ENCODE measurements around the gene FBRSL1. TPM values are rescaled to one million over a fixed set of nuclear protein-coding genes. Genes with fewer than 3 reads are reported as not detected.
"Not testable (repeated sequence)": the region's sequence is repeated elsewhere in the genome, so short reads cannot be mapped to it uniquely, and the experiment has no call there.

FBRSL1 gene
- total RNA-seq, 1 donor, result 23.7 TPM

GRCh38 chr12:132469423-132469822 lies 20.5 kb upstream of the FBRSL1 start:
- peak in 2 of 3 donors; percentile 58 to 65 for DNase-seq (ENCODE audit: low read depth in 2 of 3, low spot score in 2 of 3)

GRCh38 chr12:132470397-132470796 lies 19.6 kb upstream of the FBRSL1 start:
- DNase-seq (ENCODE audit: low read depth in 2 of 3, low spot score in 2 of 3), result no peak

DNA sequence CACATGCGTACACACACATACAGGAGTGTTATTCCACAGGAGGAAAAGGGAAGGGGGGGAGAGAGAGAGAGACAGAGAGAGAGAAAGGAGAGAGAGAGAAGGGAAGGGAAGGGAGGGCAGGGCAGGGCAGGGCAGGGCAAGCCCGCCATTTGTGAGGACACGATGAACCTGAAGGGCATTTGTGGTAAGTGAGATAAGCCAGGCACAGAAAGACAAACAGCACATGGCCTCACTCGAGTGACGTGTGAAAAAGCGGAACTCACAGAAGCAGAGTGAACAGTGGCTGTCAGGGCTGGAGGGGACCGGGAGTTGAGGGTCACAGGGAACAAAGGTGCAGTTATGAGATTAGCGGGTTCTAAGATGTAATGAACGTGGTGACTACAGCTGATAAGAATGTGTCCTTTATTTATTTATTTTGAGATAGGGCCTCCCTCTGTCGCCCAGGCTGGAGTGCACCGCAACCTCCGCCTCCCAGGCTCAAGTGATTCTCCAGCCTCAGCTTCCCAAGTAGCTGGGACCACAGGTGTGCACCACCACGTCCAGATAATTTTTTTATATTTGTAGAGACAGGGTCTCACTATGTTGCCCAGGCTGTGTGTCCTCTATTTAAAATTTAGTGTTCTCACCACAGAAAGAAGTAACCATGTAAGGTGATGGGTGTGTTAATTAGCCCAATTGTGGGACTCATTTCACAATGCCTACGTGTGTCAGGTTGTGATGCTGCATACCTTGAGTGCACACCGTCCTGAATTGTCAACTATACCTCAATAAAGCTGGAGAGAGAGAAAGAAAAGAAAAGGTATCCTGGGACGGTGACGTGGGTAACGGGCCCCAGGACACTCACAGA lies 18.7 kb upstream of the FBRSL1 start:
- DNase-seq (ENCODE audit: low read depth in 2 of 3, low spot score in 2 of 3), result peak in 2 of 3 donors; percentile 95 to 99

DNA sequence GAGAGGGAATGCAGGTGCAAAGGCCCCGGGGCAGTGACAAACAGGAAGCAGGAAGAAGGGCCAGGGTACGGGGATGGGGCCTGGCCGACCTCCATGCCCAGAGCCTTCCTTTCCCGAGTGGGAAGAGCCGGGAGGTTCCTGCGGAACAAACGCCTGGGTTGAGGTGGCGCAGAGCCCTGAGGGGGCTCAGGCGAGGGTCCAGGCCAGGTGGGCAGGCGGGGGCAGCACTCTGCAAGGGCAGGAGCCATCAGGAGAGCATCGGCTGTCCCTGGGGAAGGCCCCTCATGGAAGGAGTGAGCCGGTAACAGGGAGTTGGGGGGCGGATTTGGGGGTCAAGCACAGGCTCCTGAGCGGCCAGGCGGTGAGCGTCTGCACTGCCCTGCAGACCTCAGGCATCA lies 18.1 kb upstream of the FBRSL1 start:
- DNase-seq (ENCODE audit: low read depth in 2 of 3, low spot score in 2 of 3), result no peak

DNA sequence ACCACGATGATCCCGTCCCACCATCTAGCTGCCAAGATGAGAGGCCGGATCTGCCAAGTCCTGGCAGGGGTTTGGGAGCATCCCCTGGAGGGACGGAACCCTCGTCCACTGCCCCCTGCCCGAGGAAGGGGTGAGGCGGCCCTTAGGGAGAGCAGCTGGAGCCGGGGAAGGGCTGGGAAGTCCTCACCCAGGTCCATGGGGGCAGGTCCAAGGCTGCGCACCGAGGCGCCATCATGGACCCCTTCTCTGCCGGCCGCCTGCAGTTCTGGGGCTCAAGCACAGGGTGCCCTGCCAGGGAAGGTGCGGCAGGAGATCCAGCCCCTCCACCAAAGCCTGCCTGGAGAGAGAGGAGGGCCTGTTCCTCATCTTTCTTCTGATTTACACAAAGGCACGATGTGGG lies 17.6 kb upstream of the FBRSL1 start:
- no peak for DNase-seq (ENCODE audit: low read depth in 2 of 3, low spot score in 2 of 3)

GRCh38 chr12:132474237-132474741 lies 15.7 kb upstream of the FBRSL1 start:
- no peak for DNase-seq (ENCODE audit: low read depth in 2 of 3, low spot score in 2 of 3)

DNA sequence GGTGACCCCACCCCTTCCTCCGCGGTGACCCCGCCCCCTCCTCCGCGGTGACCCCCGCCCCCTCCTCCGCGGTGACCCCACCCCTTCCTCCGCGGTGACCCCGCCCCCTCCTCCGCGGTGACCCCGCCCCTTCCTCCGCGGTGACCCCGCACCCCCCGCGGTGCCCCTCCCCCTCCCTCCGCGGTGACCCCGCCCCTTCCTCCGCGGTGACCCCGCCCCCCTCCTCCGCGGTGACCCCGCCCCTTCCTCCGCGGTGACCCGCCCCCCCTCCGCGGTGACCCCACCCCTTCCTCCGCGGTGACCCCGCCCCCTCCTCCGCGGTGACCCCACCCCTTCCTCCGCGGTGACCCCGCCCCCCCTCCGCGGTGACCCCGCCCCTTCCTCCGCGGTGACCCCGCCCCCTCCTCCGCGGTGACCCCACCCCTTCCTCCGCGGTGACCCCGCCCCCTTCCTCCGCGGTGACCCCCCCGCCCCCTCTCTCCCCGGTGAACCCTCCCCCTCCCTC lies 15.1 kb upstream of the FBRSL1 start:
- DNase-seq (ENCODE audit: low read depth in 2 of 3, low spot score in 2 of 3), result not testable (repeated sequence)

GRCh38 chr12:132475304-132476037 lies 14.5 kb upstream of the FBRSL1 start:
- peak in 1 of 3 donors; percentile 37 for DNase-seq (ENCODE audit: low read depth in 2 of 3, low spot score in 2 of 3)

DNA sequence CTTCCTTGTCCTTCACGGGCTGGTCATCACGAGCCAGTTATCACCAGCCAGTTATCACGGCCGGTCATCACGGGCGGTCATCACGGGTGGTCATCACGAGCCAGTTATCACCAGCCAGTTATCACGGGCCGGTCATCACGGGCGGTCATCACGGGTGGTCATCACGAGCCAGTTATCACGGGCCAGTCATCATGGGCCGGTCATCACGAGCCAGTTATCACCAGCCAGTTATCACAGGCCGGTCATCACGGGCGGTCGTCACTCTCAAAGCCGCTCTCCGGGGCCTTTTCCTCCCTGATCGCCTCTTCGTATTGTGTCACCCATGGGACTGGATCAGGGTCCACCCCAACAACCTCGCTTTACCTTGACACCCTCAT lies 13.9 kb upstream of the FBRSL1 start:
- DNase-seq (ENCODE audit: low read depth in 2 of 3, low spot score in 2 of 3), result no peak

DNA sequence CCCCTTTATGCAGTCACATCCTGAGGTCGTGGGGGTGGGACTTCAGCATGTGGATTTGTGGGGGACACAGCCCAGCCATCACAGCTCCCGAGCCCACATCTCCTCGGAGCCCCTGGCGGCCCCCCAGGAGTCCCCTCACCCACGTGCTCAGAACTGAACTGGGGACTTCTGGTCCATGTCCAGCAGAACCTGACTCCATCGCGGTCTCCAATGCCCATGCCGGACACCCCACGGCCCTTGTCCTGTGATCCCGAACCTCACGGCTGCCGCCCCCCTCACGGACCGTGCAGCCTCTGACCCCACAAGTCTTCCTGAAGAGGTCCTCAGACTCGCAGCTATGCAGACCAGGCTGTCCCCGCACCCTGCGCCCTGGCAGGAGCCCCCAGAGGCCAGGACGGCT lies 13.5 kb upstream of the FBRSL1 start:
- DNase-seq (ENCODE audit: low read depth in 2 of 3, low spot score in 2 of 3), result no peak

- DNase-seq (ENCODE audit: low read depth in 2 of 3, low spot score in 2 of 3), result peak in 2 of 3 donors; percentile 54 to 75
These were observed 12.8 kb upstream of the FBRSL1 start for GRCh38 chr12:132477017-132477702.

DNA sequence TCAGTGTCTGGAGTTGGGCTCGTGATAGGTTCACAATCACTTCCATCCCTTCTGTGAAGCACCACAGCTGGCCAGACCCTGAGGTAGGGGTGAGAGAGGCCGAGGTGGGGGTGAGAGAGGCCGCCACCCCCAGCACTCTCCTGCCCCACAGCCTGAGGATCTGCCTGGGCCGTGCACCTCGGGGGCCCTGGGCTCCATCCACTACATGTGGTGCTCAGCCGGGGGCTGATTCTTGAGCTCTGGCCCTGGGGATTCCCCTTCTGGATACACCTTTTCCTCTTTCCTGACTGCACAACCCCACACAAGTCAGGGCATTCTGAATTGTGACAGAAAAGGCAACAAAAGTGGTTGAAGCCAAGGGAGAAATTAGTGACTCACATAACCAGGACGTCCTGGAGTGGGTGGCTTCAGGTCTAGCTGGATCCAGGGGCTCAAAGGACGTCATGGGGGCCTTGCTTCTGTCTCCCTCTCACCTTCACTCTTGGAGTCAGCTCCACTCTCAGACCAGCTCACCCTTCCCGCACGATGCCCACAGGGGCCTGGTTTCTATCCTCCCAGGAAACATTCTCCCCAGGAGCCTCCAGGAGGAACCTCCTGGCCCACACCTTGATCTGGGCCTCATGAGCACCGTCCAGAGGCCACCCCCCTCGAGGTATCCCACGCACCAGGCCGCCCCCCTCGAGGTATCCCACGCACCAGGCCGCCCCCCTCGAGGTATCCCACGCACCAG lies 12.1 kb upstream of the FBRSL1 start:
- DNase-seq (ENCODE audit: low read depth in 2 of 3, low spot score in 2 of 3), result no peak

- no peak for DNase-seq (ENCODE audit: low read depth in 2 of 3, low spot score in 2 of 3)
These were observed 11.5 kb upstream of the FBRSL1 start for GRCh38 chr12:132478433-132478803.

- peak in 1 of 3 donors; percentile 23 for DNase-seq (ENCODE audit: low read depth in 2 of 3, low spot score in 2 of 3)
These were observed 11.1 kb upstream of the FBRSL1 start for GRCh38 chr12:132478845-132479244.

- DNase-seq (ENCODE audit: low read depth in 2 of 3, low spot score in 2 of 3), result no peak
These were observed 10.7 kb upstream of the FBRSL1 start for GRCh38 chr12:132479291-132479690.

DNA sequence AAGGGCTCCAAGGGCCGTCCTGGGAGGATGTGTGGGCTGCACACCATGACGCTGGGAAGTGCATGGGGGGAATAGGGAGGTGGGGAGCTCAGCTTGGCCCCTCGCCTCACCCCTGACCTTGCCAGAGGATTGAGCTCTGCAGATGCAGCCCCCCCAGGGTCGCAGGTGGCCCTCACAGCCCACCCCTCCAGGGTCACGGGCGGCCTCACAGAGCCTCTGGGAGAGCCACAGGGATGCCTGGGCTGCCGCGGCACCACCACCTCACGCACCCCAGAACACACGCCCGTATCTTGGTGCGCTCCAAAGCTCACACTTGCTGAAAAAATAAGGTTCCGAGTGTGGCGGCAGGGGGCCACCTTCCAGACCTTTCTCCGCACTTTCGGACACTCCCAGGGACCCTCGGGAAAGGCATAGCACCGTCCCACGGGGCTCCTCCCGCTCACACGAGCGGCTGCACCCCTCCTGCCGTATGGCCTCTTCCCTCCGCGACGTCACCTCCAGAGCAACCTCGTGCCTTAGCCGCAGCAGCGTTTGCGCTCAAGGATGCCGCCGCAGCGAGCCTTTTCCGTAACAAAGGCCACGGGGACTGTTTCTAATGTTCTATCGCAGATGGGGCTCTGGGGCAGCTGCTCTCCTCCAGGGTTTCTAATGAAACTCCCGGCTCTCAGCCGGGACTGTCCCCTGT lies 9.9 kb upstream of the FBRSL1 start:
- DNase-seq (ENCODE audit: low read depth in 2 of 3, low spot score in 2 of 3), result no peak

GRCh38 chr12:132480623-132481132 lies 9.3 kb upstream of the FBRSL1 start:
- no peak for DNase-seq (ENCODE audit: low read depth in 2 of 3, low spot score in 2 of 3)

- no peak for DNase-seq (ENCODE audit: low read depth in 2 of 3, low spot score in 2 of 3)
These were observed 8.6 kb upstream of the FBRSL1 start for GRCh38 chr12:132481345-132481744.

Measured in hematopoietic multipotent progenitor cell (in vitro differentiated cells).